ENCODE measurements around the gene STON2. TPM values are rescaled to one million over a fixed set of nuclear protein-coding genes. Genes with fewer than 3 reads are reported as not detected.

The STON2 gene
- total and polyA plus RNA-seq, 2 of the 13 experiments (the other 11 are each of a cell fraction or from before 2014, with no cell fraction given) = 2.1 to 11.0 TPM

GRCh38 chr14:81219210-81219758 lies 180.8 kb downstream of the STON2 start (continued):
- TF ChIP-seq, protein P1, sequence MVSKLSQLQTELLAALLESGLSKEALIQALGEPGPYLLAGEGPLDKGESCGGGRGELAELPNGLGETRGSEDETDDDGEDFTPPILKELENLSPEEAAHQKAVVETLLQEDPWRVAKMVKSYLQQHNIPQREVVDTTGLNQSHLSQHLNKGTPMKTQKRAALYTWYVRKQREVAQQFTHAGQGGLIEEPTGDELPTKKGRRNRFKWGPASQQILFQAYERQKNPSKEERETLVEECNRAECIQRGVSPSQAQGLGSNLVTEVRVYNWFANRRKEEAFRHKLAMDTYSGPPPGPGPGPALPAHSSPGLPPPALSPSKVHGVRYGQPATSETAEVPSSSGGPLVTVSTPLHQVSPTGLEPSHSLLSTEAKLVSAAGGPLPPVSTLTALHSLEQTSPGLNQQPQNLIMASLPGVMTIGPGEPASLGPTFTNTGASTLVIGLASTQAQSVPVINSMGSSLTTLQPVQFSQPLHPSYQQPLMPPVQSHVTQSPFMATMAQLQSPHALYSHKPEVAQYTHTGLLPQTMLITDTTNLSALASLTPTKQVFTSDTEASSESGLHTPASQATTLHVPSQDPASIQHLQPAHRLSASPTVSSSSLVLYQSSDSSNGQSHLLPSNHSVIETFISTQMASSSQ (IDR thresholded peaks at IDR 0.05; ENCODE audit: low read depth) = no peak
- TF ChIP-seq, protein P1 (CRISPR knock-in tag; IDR thresholded peaks at IDR 0.05; ENCODE audit: borderline replicate concordance) = peak; percentile 45; the same call in 1 of the 2 replicates
- TF ChIP-seq ZNF660 (CRISPR knock-in tag; IDR thresholded peaks at IDR 0.05; ENCODE audit: borderline replicate concordance, low read depth) (no peak), KAT2B (IDR thresholded peaks at IDR 0.05; ENCODE audit: borderline replicate concordance, low read depth, low read length) (no peak), CEBPG (CRISPR knock-in tag; IDR thresholded peaks at IDR 0.05) (0 out of 2 replicates have a peak, but pooled peaks have one; percentile 22), SP4 (CRISPR knock-in tag; IDR thresholded peaks at IDR 0.05) (peak; percentile 83), HINFP (CRISPR knock-in tag; IDR thresholded peaks at IDR 0.05; ENCODE audit: low read depth) (peak; percentile 72; the same call in 1 of the 2 replicates), ZNF296 (CRISPR knock-in tag; conservative IDR thresholded peaks at IDR 0.05) (0 out of 2 replicates have a peak, but pooled peaks have one; percentile 37), ZNF407 (CRISPR knock-in tag; IDR thresholded peaks at IDR 0.05; ENCODE audit: not compliant biosample characterization) (no peak), NCOA2 (CRISPR knock-in tag; IDR thresholded peaks at IDR 0.05) (peak; percentile 32; the same call in 1 of the 2 replicates), NFYB (CRISPR knock-in tag; IDR thresholded peaks at IDR 0.05) (peak; percentile 27; the same call in 1 of the 2 replicates)
- TF ChIP-seq, protein P2, sequence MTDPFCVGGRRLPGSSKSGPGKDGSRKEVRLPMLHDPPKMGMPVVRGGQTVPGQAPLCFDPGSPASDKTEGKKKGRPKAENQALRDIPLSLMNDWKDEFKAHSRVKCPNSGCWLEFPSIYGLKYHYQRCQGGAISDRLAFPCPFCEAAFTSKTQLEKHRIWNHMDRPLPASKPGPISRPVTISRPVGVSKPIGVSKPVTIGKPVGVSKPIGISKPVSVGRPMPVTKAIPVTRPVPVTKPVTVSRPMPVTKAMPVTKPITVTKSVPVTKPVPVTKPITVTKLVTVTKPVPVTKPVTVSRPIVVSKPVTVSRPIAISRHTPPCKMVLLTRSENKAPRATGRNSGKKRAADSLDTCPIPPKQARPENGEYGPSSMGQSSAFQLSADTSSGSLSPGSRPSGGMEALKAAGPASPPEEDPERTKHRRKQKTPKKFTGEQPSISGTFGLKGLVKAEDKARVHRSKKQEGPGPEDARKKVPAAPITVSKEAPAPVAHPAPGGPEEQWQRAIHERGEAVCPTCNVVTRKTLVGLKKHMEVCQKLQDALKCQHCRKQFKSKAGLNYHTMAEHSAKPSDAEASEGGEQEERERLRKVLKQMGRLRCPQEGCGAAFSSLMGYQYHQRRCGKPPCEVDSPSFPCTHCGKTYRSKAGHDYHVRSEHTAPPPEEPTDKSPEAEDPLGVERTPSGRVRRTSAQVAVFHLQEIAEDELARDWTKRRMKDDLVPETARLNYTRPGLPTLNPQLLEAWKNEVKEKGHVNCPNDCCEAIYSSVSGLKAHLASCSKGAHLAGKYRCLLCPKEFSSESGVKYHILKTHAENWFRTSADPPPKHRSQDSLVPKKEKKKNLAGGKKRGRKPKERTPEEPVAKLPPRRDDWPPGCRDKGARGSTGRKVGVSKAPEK (CRISPR knock-in tag; IDR thresholded peaks at IDR 0.05; ENCODE audit: borderline replicate concordance) = no peak
